PC-9 (cell line): ENCODE data around the gene KDM6A. TPM values are rescaled to one million over a fixed set of nuclear protein-coding genes. Genes with fewer than 3 reads are reported as not detected.

Source experiments
- BruUV-seq: library from RNA; stranded (reverse); fragments of 400-500 nt; replicated peaks from 2 replicates; lab custom pipeline; 2021; lab: Mats Ljungman, UMichigan
- CTCF ChIA-PET: fragments of 300-600 bp; sonication (Branson Sonifier 250); formaldehyde crosslinking; loops from one replicate; lab custom pipeline; 2022; ENCODE audit warnings: antibody characterized with exemption; lab: Charles Lee
- POLR2A ChIA-PET: fragments of 300-600 bp; sonication (Branson Sonifier 250); formaldehyde crosslinking; loops from one replicate; lab custom pipeline; 2022; ENCODE audit warnings: antibody characterized with exemption; ENCODE audit not compliant: unreplicated experiment; lab: Charles Lee
- DNase-seq, 2 experiments: peaks; one replicate each; pipeline versions ENCODE4 v3.0.0 to v3.0.0-alpha.2; 2015 to 2022; ENCODE audit warnings: mixed read lengths in 1 of 2
- H2AFZ ChIP-seq: fragments of 200-600 bp; sonication (generic); 2 replicates; pipeline ENCODE4 v1.8.1; 2017; ENCODE audit warnings: antibody characterized with exemption
- H3F3A ChIP-seq: fragments of 200-600 bp; sonication (generic); 2 replicates; pipeline ENCODE4 v1.8.1; 2017; ENCODE audit warnings: antibody characterized with exemption, mild to moderate bottlenecking, low read depth; ENCODE audit not compliant: insufficient read depth
- H3K27ac ChIP-seq: fragments of 200-600 bp; sonication (generic); 2 replicates; pipeline ENCODE4 v1.6.1; 2016; ENCODE audit warnings: mixed run types
- H3K27me3 ChIP-seq: fragments of 200-600 bp; sonication (generic); 2 replicates; pipeline ENCODE4 v1.6.1; 2016; ENCODE audit warnings: low read depth, mixed run types; ENCODE audit not compliant: insufficient read depth
- H3K36me3 ChIP-seq: fragments of 200-600 bp; sonication (generic); 2 replicates; pipeline ENCODE4 v1.6.1; 2016; ENCODE audit warnings: low read depth, mixed run types
- H3K4me1 ChIP-seq: fragments of 200-600 bp; sonication (generic); replicated peaks from 2 replicates; pipeline ENCODE4 v1.6.1; 2016; ENCODE audit warnings: mixed run types; ENCODE audit not compliant: insufficient read depth
- H3K4me2 ChIP-seq: fragments of 200-600 bp; sonication (generic); 2 replicates; pipeline ENCODE4 v1.6.1; 2017; ENCODE audit warnings: mixed run types
- H3K4me3 ChIP-seq: fragments of 200-600 bp; sonication (generic); 2 replicates; pipeline ENCODE4 v1.6.1; 2016; ENCODE audit warnings: mixed run types
- H3K79me2 ChIP-seq: fragments of 200-600 bp; sonication (generic); 2 replicates; pipeline ENCODE4 v1.6.1; 2017; ENCODE audit warnings: low read depth, mixed run types
- H3K9me2 ChIP-seq: fragments of 200-600 bp; sonication (generic); 2 replicates; pipeline ENCODE4 v1.8.1; 2017; ENCODE audit warnings: mild to moderate bottlenecking; ENCODE audit not compliant: insufficient read depth
- H3K9me3 ChIP-seq: fragments of 200-600 bp; sonication (generic); 2 replicates; pipeline ENCODE4 v1.8.1; 2016; ENCODE audit warnings: low read depth; ENCODE audit not compliant: insufficient read depth
- H4K20me1 ChIP-seq: fragments of 200-600 bp; sonication (generic); 2 replicates; pipeline ENCODE4 v1.8.1; 2017; ENCODE audit not compliant: insufficient read depth
- EZH2 ChIP-seq: fragments of 200-600 bp; sonication (generic); IDR thresholded peaks from 2 replicates; pipeline ENCODE4 v1.8.0; 2017; ENCODE audit warnings: antibody characterized with exemption, low read depth
- intact Hi-C: fragments of 100-400 bp; cut with micrococcal nuclease; formaldehyde crosslinking; loops from one replicate; pipeline ENCODE4 v1.10.0; 2022; ENCODE audit not compliant: unreplicated experiment
- total RNA-seq: library from RNA; stranded (reverse); gene quantifications from 2 replicates; pipeline ENCODE4 v1.2.3, GENCODE V29; 2021
- TF ChIP-seq, protein P1 (sequence below): fragments of 200-600 bp; sonication (generic); conservative IDR thresholded peaks from 2 replicates; pipeline ENCODE4 v1.6.1; 2017; ENCODE audit warnings: mixed run types, antibody characterized with exemption, mild to moderate bottlenecking, moderate library complexity

Gene KDM6A
- total RNA-seq, 1 experiment from 2014 or later, result 20.5 TPM

DNA sequence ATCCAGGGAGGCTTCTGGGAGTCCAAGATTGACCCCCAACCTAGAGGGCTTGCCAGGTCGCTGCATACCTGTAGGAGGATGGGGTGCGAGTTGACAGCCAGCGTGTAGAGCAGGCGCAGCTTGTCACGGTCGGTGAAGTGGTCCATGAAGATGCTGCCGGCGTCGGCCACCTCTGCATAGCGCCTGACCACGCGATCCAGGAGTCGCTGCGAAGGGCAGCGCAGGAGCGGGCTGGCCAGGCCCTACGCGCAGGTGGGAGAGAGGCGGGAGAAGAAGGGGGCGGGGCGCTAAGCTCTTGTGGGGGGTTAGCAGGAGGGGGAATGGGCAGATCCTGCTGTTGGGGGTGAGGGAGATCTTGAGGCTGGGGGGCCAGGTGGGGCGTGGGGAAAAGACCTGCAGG lies 284.7 kb downstream of the KDM6A start:
- no peaks in the 10 kb centered on the region for H3F3A ChIP-seq
- no peak for DNase-seq
- ChIA-PET CTCF (no interaction called here), POLR2A (no interaction called here)
- H3K9me2 ChIP-seq, result no peaks in the 10 kb centered on the region
- H3K4me2 ChIP-seq, result no peak overlapping the region
- H3K79me2 ChIP-seq, result no peaks in the 10 kb centered on the region
- no peaks in the 10 kb centered on the region for H4K20me1 ChIP-seq
- H3K9me3 ChIP-seq, result no peaks in the 10 kb centered on the region
- no peak overlapping the region for H3K27ac ChIP-seq
- H3K27me3 ChIP-seq, result no peaks in the 10 kb centered on the region
- intact Hi-C loops, result no loop called here
- BruUV-seq, result no TSS peak
- H3K4me3 ChIP-seq, result no peak overlapping the region
- no peak overlapping the region for H2AFZ ChIP-seq
- no peaks in the 10 kb centered on the region for H3K36me3 ChIP-seq
- no peak for TF ChIP-seq EZH2
- TF ChIP-seq, protein P1, sequence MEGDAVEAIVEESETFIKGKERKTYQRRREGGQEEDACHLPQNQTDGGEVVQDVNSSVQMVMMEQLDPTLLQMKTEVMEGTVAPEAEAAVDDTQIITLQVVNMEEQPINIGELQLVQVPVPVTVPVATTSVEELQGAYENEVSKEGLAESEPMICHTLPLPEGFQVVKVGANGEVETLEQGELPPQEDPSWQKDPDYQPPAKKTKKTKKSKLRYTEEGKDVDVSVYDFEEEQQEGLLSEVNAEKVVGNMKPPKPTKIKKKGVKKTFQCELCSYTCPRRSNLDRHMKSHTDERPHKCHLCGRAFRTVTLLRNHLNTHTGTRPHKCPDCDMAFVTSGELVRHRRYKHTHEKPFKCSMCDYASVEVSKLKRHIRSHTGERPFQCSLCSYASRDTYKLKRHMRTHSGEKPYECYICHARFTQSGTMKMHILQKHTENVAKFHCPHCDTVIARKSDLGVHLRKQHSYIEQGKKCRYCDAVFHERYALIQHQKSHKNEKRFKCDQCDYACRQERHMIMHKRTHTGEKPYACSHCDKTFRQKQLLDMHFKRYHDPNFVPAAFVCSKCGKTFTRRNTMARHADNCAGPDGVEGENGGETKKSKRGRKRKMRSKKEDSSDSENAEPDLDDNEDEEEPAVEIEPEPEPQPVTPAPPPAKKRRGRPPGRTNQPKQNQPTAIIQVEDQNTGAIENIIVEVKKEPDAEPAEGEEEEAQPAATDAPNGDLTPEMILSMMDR, result no peak
- H3K4me1 ChIP-seq, result no peaks in the 10 kb centered on the region

Other genes starting within 250 kb of the KDM6A start
- not detected in 2 replicates for gene DUSP21, start 29.2 kb upstream of the KDM6A start, total RNA-seq